Smooth muscle cell of the pulmonary artery (primary cell): ENCODE results near the gene PAX9. TPM values are rescaled to one million over a fixed set of nuclear protein-coding genes. Genes with fewer than 3 reads are reported as not detected.

Source experiments
- total RNA-seq: library from RNA; depleted of rRNA; stranded (reverse); fragments of >200 nt; gene quantifications from 2 replicates; pipeline ENCODE4 v1.2.3, GENCODE V29; 2014

PAX9 gene
- 0.10 and 0.52 TPM in 2 replicates for total RNA-seq

GRCh38 chr14:36661506-36662257 lies at the start of gene PAX9:
PAX9 (plus strand) TSS chr14:36661860; CDS start chr14:36662090, 230 bp downstream.

Other genes with a start within 250 kb of the PAX9 start
- not detected in 2 replicates for gene NKX2-1, start 141.6 kb upstream of the PAX9 start, total RNA-seq
- not detected in 2 replicates for gene NKX2-8, start 79.2 kb upstream of the PAX9 start, total RNA-seq